Common myeloid progenitor, CD34-positive (primary cell): Measurements from ENCODE around the gene PPIP5K2.
A peak's percentile ranks its signal among the peaks of the same experiment; 100 is the strongest.
"Not testable (repeated sequence)": the region's sequence is repeated elsewhere in the genome, so short reads cannot be mapped to it uniquely, and the experiment has no call there.

Experiments used
- CTCF ChIA-PET: fragments of 350-600 bp; sonication (Branson Sonifier 250); formaldehyde crosslinking; loops from one replicate; lab custom pipeline; 2021; ENCODE audit warnings: antibody characterized with exemption; lab: Charles Lee
- POLR2A ChIA-PET: fragments of 350-600 bp; sonication (Branson Sonifier 250); formaldehyde crosslinking; loops from one replicate; lab custom pipeline; 2021; ENCODE audit warnings: antibody characterized with exemption; lab: Charles Lee
- DNase-seq, 3 donors: peaks; one replicate each; pipeline versions ENCODE4 v3.0.0 to v3.0.0-alpha.2; 2013
- H3K27ac ChIP-seq, 2 experiments: 1 replicate in 1 of 2; 2 replicates in 1 of 2; pipeline ENCODE4 v1.7.0; 2013; ENCODE audit warnings: inconsistent platforms in 2 of 2, low read length in 2 of 2, mild to moderate bottlenecking in 2 of 2, low read depth in 1 of 2, moderate library complexity in 1 of 2; ENCODE audit not compliant: severe bottlenecking in 2 of 2, insufficient read depth in 1 of 2, poor library complexity in 1 of 2
- H3K27me3 ChIP-seq, 5 experiments: replicated peaks in 2 of 5; 1 replicate in 3 of 5; 2 replicates in 2 of 5; pipeline versions ENCODE4 v1.6.1 to v1.7.0; 2013; ENCODE audit warnings: low read length in 4 of 5, mild to moderate bottlenecking in 2 of 5, moderate library complexity in 2 of 5, inconsistent platforms in 1 of 5; ENCODE audit not compliant: insufficient read depth in 5 of 5, control insufficient read depth in 4 of 5
- H3K36me3 ChIP-seq, 4 experiments: 1 replicate in 2 of 4; 2 replicates in 2 of 4; pipeline versions ENCODE4 v1.6.1 to v1.7.0; 2013; ENCODE audit warnings: low read length in 3 of 4, control low read depth in 1 of 4, mild to moderate bottlenecking in 1 of 4; ENCODE audit not compliant: control insufficient read depth in 4 of 4, insufficient read depth in 4 of 4
- H3K4me1 ChIP-seq, 4 experiments: 1 replicate in 3 of 4; 2 replicates in 1 of 4; pipeline versions ENCODE4 v1.6.1 to v1.7.1; 2013; ENCODE audit warnings: low read length in 3 of 4, mild to moderate bottlenecking in 3 of 4, control low read depth in 1 of 4, inconsistent platforms in 1 of 4, moderate library complexity in 1 of 4; ENCODE audit not compliant: control insufficient read depth in 4 of 4, insufficient read depth in 4 of 4; ENCODE audit errors: control extremely low read depth in 1 of 4
- H3K4me3 ChIP-seq, 7 experiments: 1 replicate in 4 of 7; 2 replicates in 3 of 7; pipeline versions ENCODE4 v1.5.1 to v1.7.0; 2013; ENCODE audit warnings: mild to moderate bottlenecking in 7 of 7, low read length in 6 of 7, moderate library complexity in 6 of 7, inconsistent platforms in 2 of 7, low read depth in 2 of 7, control low read depth in 1 of 7; ENCODE audit not compliant: insufficient read depth in 4 of 7, control insufficient read depth in 1 of 7; ENCODE audit errors: extremely low read depth in 1 of 7
- H3K9me3 ChIP-seq, 5 experiments: 1 replicate in 4 of 5; 2 replicates in 1 of 5; pipeline versions ENCODE4 v1.6.1 to v1.7.1; 2013; ENCODE audit warnings: low read length in 4 of 5, mild to moderate bottlenecking in 2 of 5, inconsistent platforms in 1 of 5, low read depth in 1 of 5, moderate library complexity in 1 of 5; ENCODE audit not compliant: control insufficient read depth in 4 of 5, insufficient read depth in 2 of 5; ENCODE audit errors: control extremely low read depth in 1 of 5
- WGBS: methylation state at CpG from one replicate; pipeline ENCODE4 v1.1.5; 2013; ENCODE audit not compliant: insufficient coverage; 5-methylcytosine and 5-hydroxymethylcytosine counted together

Gene PPIP5K2

GRCh38 chr5:103132684-103133083 lies 12.6 kb downstream of the PPIP5K2 start:
- Histone ChIP-seq H3K27me3 (no peaks in the 10 kb centered on the region), H3K9me3 (no peaks in the 10 kb centered on the region), H3K4me3 (no peak overlapping the region), H3K36me3 (peaks cover 8 to 16% (median 15%) of the 10 kb centered on the region in 4 experiments), H3K4me1 (no peaks in the 10 kb centered on the region), H3K27ac (no peak overlapping the region)
- ChIA-PET CTCF (interaction anchor here (0.6 to 1.3 kb wide), 2 partner anchors 66 to 552 kb away, joined by 3 read pairs; no protein-coding TSS in a partner anchor), POLR2A (interaction anchor here (0.7 kb wide), 1 partner anchor 417 kb away, joined by 3 read pairs; no protein-coding TSS in a partner anchor)
- DNase-seq, result no peak
- WGBS, result no CpG with 5 or more reads among the region's 1 CpG

GRCh38 chr5:103133231-103133630 lies 13.1 kb downstream of the PPIP5K2 start:
- Histone ChIP-seq H3K4me1 (no peaks in the 10 kb centered on the region), H3K36me3 (peaks cover 8 to 16% (median 15%) of the 10 kb centered on the region in 4 experiments), H3K27ac (no peak overlapping the region), H3K9me3 (no peaks in the 10 kb centered on the region), H3K4me3 (no peak overlapping the region), H3K27me3 (no peaks in the 10 kb centered on the region)
- WGBS, result no CpG with 5 or more reads among the region's 2 CpGs
- CTCF ChIA-PET, result interaction anchor here (0.6 kb wide), 1 partner anchor 65 kb away, joined by 3 read pairs; no protein-coding TSS in a partner anchor
- DNase-seq, result no peak
- POLR2A ChIA-PET, result no interaction called here

GRCh38 chr5:103135461-103135860 lies 15.4 kb downstream of the PPIP5K2 start:
- DNase-seq, result no peak
- CTCF ChIA-PET, result interaction anchor here (0.9 kb wide), 1 partner anchor 68 kb away, joined by 3 read pairs; no protein-coding TSS in a partner anchor
- POLR2A ChIA-PET, result no interaction called here

GRCh38 chr5:103138202-103138690 lies 18.1 kb downstream of the PPIP5K2 start:
- H3K4me3 ChIP-seq, result no peak overlapping the region
- POLR2A ChIA-PET, result no interaction called here
- H3K9me3 ChIP-seq, result no peaks in the 10 kb centered on the region
- no peak overlapping the region for H3K27ac ChIP-seq
- peaks cover 10 to 30% (median 17%) of the 10 kb centered on the region in 4 experiments for H3K36me3 ChIP-seq
- H3K27me3 ChIP-seq, result no peaks in the 10 kb centered on the region
- DNase-seq, result no peak
- WGBS, result no CpG with 5 or more reads among the region's 3 CpGs
- H3K4me1 ChIP-seq, result no peaks in the 10 kb centered on the region
- CTCF ChIA-PET, result interaction anchor here (0.9 to 3.5 kb wide), 19 partner anchors 10 to 601 kb away, joined by 3 to 19 read pairs (median 6); partner anchors contain the start of genes GIN1 and PPIP5K2

More at GRCh38 chr5:103135461-103135860, 15.4 kb downstream of the PPIP5K2 start:
- H3K4me1 ChIP-seq, result no peaks in the 10 kb centered on the region
- peaks cover 10 to 24% (median 22%) of the 10 kb centered on the region in 4 experiments for H3K36me3 ChIP-seq
- no peaks in the 10 kb centered on the region for H3K27me3 ChIP-seq
- WGBS, result no CpG with 5 or more reads among the region's 1 CpG
- H3K27ac ChIP-seq, result no peak overlapping the region
- no peak overlapping the region for H3K4me3 ChIP-seq
- no peaks in the 10 kb centered on the region for H3K9me3 ChIP-seq

GRCh38 chr5:103139264-103139865 lies 19.3 kb downstream of the PPIP5K2 start:
- H3K36me3 ChIP-seq, result peaks cover 10 to 29% (median 16%) of the 10 kb centered on the region in 4 experiments
- DNase-seq, result peak; percentile 80 to 90 (median 85)
- ChIA-PET POLR2A (no interaction called here), CTCF (interaction anchor here (0.6 to 3.5 kb wide), 32 partner anchors 11 to 603 kb away, joined by 3 to 19 read pairs (median 4); partner anchors contain the start of genes GIN1 and PPIP5K2)
- no peak overlapping the region for H3K4me3 ChIP-seq
- no peaks in the 10 kb centered on the region for H3K9me3 ChIP-seq
- no peaks in the 10 kb centered on the region for H3K27me3 ChIP-seq
- H3K27ac ChIP-seq, result no peak overlapping the region
- WGBS, result no CpG with 5 or more reads among the region's 2 CpGs
- H3K4me1 ChIP-seq, result no peaks in the 10 kb centered on the region

GRCh38 chr5:103142132-103142531 lies 22.0 kb downstream of the PPIP5K2 start:
- CTCF ChIA-PET, H3K27me3 ChIP-seq, POLR2A ChIA-PET, H3K4me1 ChIP-seq, H3K4me3 ChIP-seq, H3K27ac ChIP-seq, H3K9me3 ChIP-seq, DNase-seq: not testable (repeated sequence)
- H3K36me3 ChIP-seq, result peaks cover 4 to 16% (median 11%) of the 10 kb centered on the region in 4 experiments
- 95% methylated on average over 22 of the region's 25 CpGs for WGBS

GRCh38 chr5:103145196-103145595 lies 25.1 kb downstream of the PPIP5K2 start:
- peaks cover 0 to 3% (median 0%) of the 10 kb centered on the region in 4 experiments for H3K4me1 ChIP-seq
- H3K27ac ChIP-seq, result no peak overlapping the region
- H3K36me3 ChIP-seq, result peaks cover 0 to 13% (median 11%) of the 10 kb centered on the region in 4 experiments
- CTCF ChIA-PET, result no interaction called here
- no peaks in the 10 kb centered on the region for H3K27me3 ChIP-seq
- H3K9me3 ChIP-seq, result no peaks in the 10 kb centered on the region
- no peak for DNase-seq
- H3K4me3 ChIP-seq, result no peak overlapping the region
- POLR2A ChIA-PET, result no interaction called here
